ENCODE results near the gene BTG1. TPM values are rescaled to one million over a fixed set of nuclear protein-coding genes. Genes with fewer than 3 reads are reported as not detected.

Gene BTG1
- 100 to 1,000 TPM; 103 to 183 (median 138) TPM for total RNA-seq
- 10 to 100 TPM; 29.0 to 48.3 TPM for polyA plus RNA-seq

- WGBS, 2 donors, result 0% methylated on average over 60 to 61 of the region's 61 CpGs
- DNase-seq (peak; percentile 94 to 100 (median 99)), ATAC-seq (peak; percentile 77 to 86 (median 82)), FAIRE-seq (peak; percentile 86)
- peak within 1 kb of the TSS; percentile 95 to 100 (median 99) for H3K27ac ChIP-seq
- intact Hi-C loops (cut with DNase I), result no loop called here
- H3K27me3 ChIP-seq, result no peaks in the 10 kb centered on the region
- peaks cover 0 to 21% (median 7%) of the 10 kb centered on the region in 3 donors for H3K36me3 ChIP-seq
- H3K4me3 ChIP-seq, result peak within 1 kb of the TSS; percentile 51 to 100 (median 94)
- no peaks in the 10 kb centered on the region for H3K4me1 ChIP-seq
- TF ChIP-seq CTCF (IDR thresholded peaks at IDR 0.05), result no peak
- no peaks in the 10 kb centered on the region for H3K9me3 ChIP-seq
These were observed at the start of gene BTG1 for GRCh38 chr12:92145731-92146496. TSS of gene BTG1 (minus strand) at chr12:92145846. CDS start at chr12:92145535, 311 bp downstream.

GRCh38 chr12:92194561-92194960 is 48.9 kb upstream of the BTG1 start:
- no peak for TF ChIP-seq CTCF (IDR thresholded peaks at IDR 0.05)
- FAIRE-seq (no peak), ATAC-seq (no peak), DNase-seq (no peak)
- intact Hi-C loops (cut with DNase I), result no loop called here
- H3K36me3 ChIP-seq, result no peaks in the 10 kb centered on the region
- H3K4me1 ChIP-seq, result no peaks in the 10 kb centered on the region
- no peaks in the 10 kb centered on the region for H3K27me3 ChIP-seq
- no peaks in the 10 kb centered on the region for H3K9me3 ChIP-seq
- WGBS, 2 donors, result 90 to 91% methylated on average over 4 of the region's 4 CpGs
- no peak overlapping the region for H3K4me3 ChIP-seq
- no peak overlapping the region for H3K27ac ChIP-seq

DNA sequence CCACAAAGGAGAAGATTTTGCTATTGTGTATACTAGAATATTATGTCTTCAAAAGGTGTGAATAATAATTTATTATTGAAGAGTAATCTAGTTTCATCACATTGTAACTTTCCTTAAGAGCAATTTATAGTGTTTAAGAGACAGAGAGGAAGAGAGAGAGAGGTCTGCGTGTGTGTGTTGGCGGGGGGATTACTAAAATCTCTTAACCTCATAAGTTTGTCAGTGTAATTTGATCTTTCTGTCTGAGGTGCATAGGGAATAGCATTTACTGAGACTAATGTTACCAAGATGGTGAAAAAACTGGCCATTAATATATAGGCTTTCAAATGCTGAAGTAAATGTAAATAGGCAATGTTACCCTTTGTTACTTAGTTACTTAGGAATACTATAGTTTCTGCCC is 48.2 kb upstream of the BTG1 start:
- Histone ChIP-seq H3K36me3 (no peaks in the 10 kb centered on the region), H3K4me1 (no peaks in the 10 kb centered on the region), H3K9me3 (no peaks in the 10 kb centered on the region), H3K27ac (no peak overlapping the region), H3K4me3 (no peak overlapping the region), H3K27me3 (no peaks in the 10 kb centered on the region)
- FAIRE-seq (no peak), ATAC-seq (no peak), DNase-seq (no peak)
- no peak for TF ChIP-seq CTCF (IDR thresholded peaks at IDR 0.05)
- intact Hi-C loops (cut with DNase I), result no loop called here
- WGBS, 2 donors, result 78 to 98% methylated on average over 2 of the region's 2 CpGs

DNA sequence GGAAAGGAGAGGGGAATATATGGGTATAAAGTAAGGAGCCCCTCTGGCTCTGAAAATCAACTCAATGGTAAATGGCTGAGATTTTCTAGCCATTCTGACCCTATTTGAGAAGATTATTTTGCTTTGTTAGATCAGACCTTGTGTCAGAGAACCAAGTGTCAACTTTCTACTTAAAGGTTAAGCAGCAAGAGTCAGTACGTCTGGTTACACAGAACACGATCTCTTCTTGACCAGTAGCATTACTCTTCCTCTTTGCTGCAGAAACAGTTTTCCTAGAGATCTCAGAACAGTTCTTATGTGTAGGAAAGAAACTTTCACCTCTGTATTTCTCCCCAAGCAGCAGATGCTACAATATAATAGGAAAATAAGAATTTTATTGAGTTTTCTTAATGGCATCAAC is 47.4 kb upstream of the BTG1 start:
- no peak overlapping the region for H3K27ac ChIP-seq
- no peak for TF ChIP-seq CTCF (IDR thresholded peaks at IDR 0.05)
- no peaks in the 10 kb centered on the region for H3K36me3 ChIP-seq
- H3K4me3 ChIP-seq, result no peak overlapping the region
- ATAC-seq, result no peak
- no peaks in the 10 kb centered on the region for H3K4me1 ChIP-seq
- WGBS, 2 donors, result 77 to 85% methylated on average over 2 of the region's 2 CpGs
- no peak for FAIRE-seq
- H3K9me3 ChIP-seq, result no peaks in the 10 kb centered on the region
- DNase-seq, result no peak
- no peaks in the 10 kb centered on the region for H3K27me3 ChIP-seq
- intact Hi-C loops (cut with DNase I), result no loop called here

GRCh38 chr12:92192360-92192759 is 46.7 kb upstream of the BTG1 start:
- intact Hi-C loops (cut with DNase I), result no loop called here
- Histone ChIP-seq H3K27ac (no peak overlapping the region), H3K9me3 (no peaks in the 10 kb centered on the region), H3K4me3 (no peak overlapping the region), H3K36me3 (no peaks in the 10 kb centered on the region), H3K4me1 (no peaks in the 10 kb centered on the region), H3K27me3 (no peaks in the 10 kb centered on the region)
- DNase-seq, result no peak
- no peak for ATAC-seq
- TF ChIP-seq CTCF (IDR thresholded peaks at IDR 0.05), result no peak
- FAIRE-seq, result no peak
